Measurements from ENCODE around the gene DNAJC21. TPM values are rescaled to one million over a fixed set of nuclear protein-coding genes. Genes with fewer than 3 reads are reported as not detected.

Gene DNAJC21
- total and polyA plus RNA-seq, 3 donors from 2014 or later, result 58.3 to 75.4 (median 63.0) TPM

DNA sequence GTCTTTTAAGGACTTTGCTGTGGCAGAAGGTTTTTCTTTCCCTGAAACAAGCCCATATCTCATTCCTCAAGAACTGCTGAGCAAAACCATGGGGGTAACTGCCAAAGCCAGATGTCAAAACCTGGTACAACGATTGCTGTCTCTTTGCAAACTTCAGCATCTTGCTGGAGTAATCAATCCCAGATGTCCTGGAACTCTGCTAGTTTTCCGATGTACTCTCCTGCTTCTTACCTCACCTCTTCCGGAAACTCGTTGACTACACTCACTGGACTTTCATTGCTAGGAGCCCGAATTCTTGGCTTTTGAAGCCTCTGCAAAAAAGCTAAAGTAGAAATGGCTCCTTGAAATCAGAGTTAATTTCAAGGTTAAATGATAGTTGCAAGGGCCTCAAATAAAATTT lies 37.4 kb upstream of the DNAJC21 start:
- Histone ChIP-seq H3K36me3 (ENCODE audit: low read depth, missing control alignments) (no peaks in the 10 kb centered on the region), H3K27ac (no peak overlapping the region), H3K4me3 (no peak overlapping the region), H3K27me3 (no peaks in the 10 kb centered on the region), H3K4me1 (no peaks in the 10 kb centered on the region), H3K9me3 (no peaks in the 10 kb centered on the region)
- 56 to 58% methylated on average over 5 of the region's 5 CpGs for WGBS, 2 donors
- intact Hi-C loops (cut with DNase I; ENCODE audit: low total_unique reads), result no loop called here
- no peak for DNase-seq
- TF ChIP-seq, protein P1, sequence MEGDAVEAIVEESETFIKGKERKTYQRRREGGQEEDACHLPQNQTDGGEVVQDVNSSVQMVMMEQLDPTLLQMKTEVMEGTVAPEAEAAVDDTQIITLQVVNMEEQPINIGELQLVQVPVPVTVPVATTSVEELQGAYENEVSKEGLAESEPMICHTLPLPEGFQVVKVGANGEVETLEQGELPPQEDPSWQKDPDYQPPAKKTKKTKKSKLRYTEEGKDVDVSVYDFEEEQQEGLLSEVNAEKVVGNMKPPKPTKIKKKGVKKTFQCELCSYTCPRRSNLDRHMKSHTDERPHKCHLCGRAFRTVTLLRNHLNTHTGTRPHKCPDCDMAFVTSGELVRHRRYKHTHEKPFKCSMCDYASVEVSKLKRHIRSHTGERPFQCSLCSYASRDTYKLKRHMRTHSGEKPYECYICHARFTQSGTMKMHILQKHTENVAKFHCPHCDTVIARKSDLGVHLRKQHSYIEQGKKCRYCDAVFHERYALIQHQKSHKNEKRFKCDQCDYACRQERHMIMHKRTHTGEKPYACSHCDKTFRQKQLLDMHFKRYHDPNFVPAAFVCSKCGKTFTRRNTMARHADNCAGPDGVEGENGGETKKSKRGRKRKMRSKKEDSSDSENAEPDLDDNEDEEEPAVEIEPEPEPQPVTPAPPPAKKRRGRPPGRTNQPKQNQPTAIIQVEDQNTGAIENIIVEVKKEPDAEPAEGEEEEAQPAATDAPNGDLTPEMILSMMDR (IDR thresholded peaks at IDR 0.05), result no peak
- TF ChIP-seq POLR2A (IDR thresholded peaks at IDR 0.05), result no peak

- TF ChIP-seq, protein P1 (IDR thresholded peaks at IDR 0.05), result no peak
- no peak for TF ChIP-seq POLR2A (IDR thresholded peaks at IDR 0.05)
- intact Hi-C loops (cut with DNase I; ENCODE audit: low total_unique reads), result no loop called here
- 88 to 89% methylated on average over 6 of the region's 6 CpGs for WGBS, 2 donors
- DNase-seq, result no peak
- Histone ChIP-seq H3K27me3 (no peaks in the 10 kb centered on the region), H3K4me3 (no peak overlapping the region), H3K27ac (no peak overlapping the region), H3K36me3 (ENCODE audit: low read depth, missing control alignments) (no peaks in the 10 kb centered on the region), H3K4me1 (no peaks in the 10 kb centered on the region), H3K9me3 (no peaks in the 10 kb centered on the region)
Measured at GRCh38 chr5:34892414-34892813, 36.9 kb upstream of the DNAJC21 start.

DNA sequence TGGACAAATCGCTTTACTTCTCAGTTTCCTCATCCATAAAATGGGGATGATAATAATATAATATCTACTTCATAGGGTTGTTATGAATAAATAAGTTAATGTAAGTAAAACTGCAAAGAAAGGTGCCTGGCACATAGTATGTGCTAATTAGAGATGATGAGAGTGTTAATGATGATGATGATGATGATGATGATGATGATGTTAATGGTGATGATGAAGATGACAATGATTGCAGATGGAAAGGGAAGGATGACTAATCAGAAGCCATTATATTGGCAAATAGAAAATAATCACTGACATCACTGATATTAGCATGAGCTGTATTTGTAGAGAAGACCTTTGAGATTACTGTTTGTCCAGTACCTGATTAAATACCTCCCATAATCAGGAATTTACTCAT lies 34.6 kb upstream of the DNAJC21 start:
- no peaks in the 10 kb centered on the region for H3K9me3 ChIP-seq
- H3K4me1 ChIP-seq, result no peaks in the 10 kb centered on the region
- H3K4me3 ChIP-seq, result no peak overlapping the region
- no peak for DNase-seq
- no peaks in the 10 kb centered on the region for H3K27me3 ChIP-seq
- H3K36me3 ChIP-seq (ENCODE audit: low read depth, missing control alignments), result no peaks in the 10 kb centered on the region
- WGBS, 2 donors, result 81 to 93% methylated on average over 1 of the region's 1 CpG
- TF ChIP-seq POLR2A (IDR thresholded peaks at IDR 0.05), result no peak
- TF ChIP-seq, protein P1 (IDR thresholded peaks at IDR 0.05), result no peak
- no peak overlapping the region for H3K27ac ChIP-seq
- intact Hi-C loops (cut with DNase I; ENCODE audit: low total_unique reads), result loop anchor here (5.0 kb wide), 1 partner anchor 407 kb away; no protein-coding TSS in a partner anchor

DNA sequence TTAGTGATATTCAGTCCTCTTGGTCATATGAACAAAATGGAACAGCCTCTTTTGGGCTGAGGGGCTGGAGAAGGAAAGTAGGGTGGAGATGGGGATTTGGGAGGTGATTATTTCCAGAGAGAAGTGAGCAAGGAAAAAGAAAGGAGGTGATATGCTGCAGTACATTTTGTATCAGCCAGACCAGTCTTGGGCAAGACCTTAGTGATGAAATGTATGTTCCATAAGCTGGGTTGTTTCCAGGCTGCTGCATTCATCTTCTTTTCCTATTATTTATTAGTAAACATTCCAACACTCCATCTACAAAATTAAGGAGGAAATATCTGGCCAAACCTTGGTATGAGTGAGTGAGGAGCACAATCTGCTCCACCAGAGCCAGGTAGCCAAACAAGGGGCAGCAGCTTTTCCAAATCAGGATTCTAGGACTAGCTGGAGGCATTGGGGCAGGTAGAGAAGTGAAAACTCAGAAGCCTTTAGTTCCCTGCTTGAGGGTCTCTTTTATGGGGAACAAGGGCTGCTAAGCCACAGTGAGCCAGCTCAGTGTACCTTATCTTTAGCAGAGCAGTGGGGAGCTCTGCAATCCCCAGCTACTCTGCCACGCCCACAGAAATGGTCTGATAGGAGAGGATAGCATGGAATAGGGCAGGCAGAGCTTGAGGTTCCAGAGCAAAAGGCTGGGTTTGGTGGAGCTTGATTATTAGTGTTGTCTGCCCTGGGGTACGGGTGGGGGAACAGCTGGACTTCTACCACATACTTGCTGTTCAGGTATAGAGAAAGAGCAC lies 33.5 kb upstream of the DNAJC21 start:
- Histone ChIP-seq H3K27me3 (no peaks in the 10 kb centered on the region), H3K36me3 (ENCODE audit: low read depth, missing control alignments) (no peaks in the 10 kb centered on the region), H3K4me1 (no peaks in the 10 kb centered on the region), H3K4me3 (no peak overlapping the region), H3K9me3 (no peaks in the 10 kb centered on the region), H3K27ac (no peak overlapping the region)
- 85 to 91% methylated on average over 2 of the region's 2 CpGs for WGBS, 2 donors
- TF ChIP-seq, protein P1 (IDR thresholded peaks at IDR 0.05), result no peak
- TF ChIP-seq POLR2A (IDR thresholded peaks at IDR 0.05), result no peak
- intact Hi-C loops (cut with DNase I; ENCODE audit: low total_unique reads), result loop anchor here (5.0 kb wide), 1 partner anchor 409 kb away; no protein-coding TSS in a partner anchor
- no peak for DNase-seq

DNA sequence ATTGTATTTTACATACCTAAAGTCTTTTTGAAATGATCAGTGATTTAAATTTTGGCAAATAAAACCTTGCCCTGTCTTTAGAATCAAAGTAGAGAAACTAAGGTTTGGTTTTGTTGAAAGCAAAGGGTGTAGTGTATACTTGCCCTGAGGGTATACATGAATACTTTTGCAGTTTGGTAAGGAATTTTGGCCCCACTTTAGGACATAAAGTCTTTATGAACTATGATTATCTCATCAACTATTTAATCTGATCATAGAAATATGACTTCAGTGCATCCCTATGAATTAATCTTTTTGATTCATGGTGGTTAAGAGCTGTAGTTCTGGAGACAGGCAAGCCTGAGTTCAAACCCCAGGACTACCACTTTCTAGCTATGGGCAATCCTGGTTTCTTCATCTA lies 31.7 kb upstream of the DNAJC21 start:
- intact Hi-C loops (cut with DNase I; ENCODE audit: low total_unique reads), result loop anchor here (5.0 kb wide), 1 partner anchor 410 kb away; no protein-coding TSS in a partner anchor

More for the DNA sequence above, 31.7 kb upstream of the DNAJC21 start:
- TF ChIP-seq, protein P1 (IDR thresholded peaks at IDR 0.05), result no peak
- TF ChIP-seq POLR2A (IDR thresholded peaks at IDR 0.05), result no peak
- no peaks in the 10 kb centered on the region for H3K4me1 ChIP-seq
- H3K36me3 ChIP-seq (ENCODE audit: low read depth, missing control alignments), result no peaks in the 10 kb centered on the region
- no peaks in the 10 kb centered on the region for H3K9me3 ChIP-seq
- no peak overlapping the region for H3K27ac ChIP-seq
- no peak overlapping the region for H3K4me3 ChIP-seq
- H3K27me3 ChIP-seq, result no peaks in the 10 kb centered on the region
- DNase-seq, result no peak

All from testis (tissue), 3 donors.